ENCODE data around the gene MAGI2. TPM values are rescaled to one million over a fixed set of nuclear protein-coding genes. Genes with fewer than 3 reads are reported as not detected.

Gene MAGI2
- total RNA-seq, 4 donors from 2014 or later = 0.23 to 5.5 (median 0.45) TPM

- 0% methylated on average over 11 of the region's 88 CpGs; no CpG with 5 or more reads in 1 of the 2 donors for WGBS, 2 donors
- peak in 2 of 6 experiments; percentile 16 to 19 for TF ChIP-seq CTCF (IDR thresholded peaks at IDR 0.05)
- TF ChIP-seq POLR2A (IDR thresholded peaks at IDR 0.05) = peak in 2 of 4 donors; percentile 67 to 70
Observed at GRCh38 chr7:78019447-78020135, 1433.9 kb downstream of the MAGI2 start.

GRCh38 chr7:78018641-78019446 lies 1434.6 kb downstream of the MAGI2 start:
- H3K36me3 ChIP-seq = no peaks in the 10 kb centered on the region
- WGBS, 2 donors = 12 to 22% methylated on average over 9 to 29 of the region's 51 CpGs
- TF ChIP-seq CTCF (IDR thresholded peaks at IDR 0.05) = peak in 1 of 6 experiments; percentile 16
- TF ChIP-seq POLR2A (IDR thresholded peaks at IDR 0.05) = no peak
- DNase-seq = no peak
- H3K27me3 ChIP-seq = no peaks in the 10 kb centered on the region
- peaks cover 10 to 37% (median 12%) of the 10 kb centered on the region in 3 donors for H3K4me1 ChIP-seq
- H3K27ac ChIP-seq = peak overlapping the region; percentile 83 to 99 (median 95)
- no peaks in the 10 kb centered on the region for H3K9me3 ChIP-seq
- peak overlapping the region; percentile 37 to 76 (median 57) for H3K4me3 ChIP-seq
- intact Hi-C loops (cut with DNase I) = no loop called here

More at GRCh38 chr7:78019447-78020135, 1433.9 kb downstream of the MAGI2 start:
- Histone ChIP-seq H3K4me1 (peaks cover 10 to 37% (median 12%) of the 10 kb centered on the region in 3 donors), H3K9me3 (no peaks in the 10 kb centered on the region), H3K36me3 (no peaks in the 10 kb centered on the region), H3K27ac (peak overlapping the region; percentile 92 to 99 (median 98)), H3K4me3 (peak overlapping the region; percentile 48 to 76 (median 66)), H3K27me3 (no peaks in the 10 kb centered on the region)
- peak; percentile 25 for DNase-seq
- intact Hi-C loops (cut with DNase I) = loop anchor here (10.0 kb wide), 1 partner anchor 1155 kb away; no protein-coding TSS in a partner anchor

- Histone ChIP-seq H3K9me3 (no peaks in the 10 kb centered on the region), H3K27me3 (no peaks in the 10 kb centered on the region), H3K36me3 (no peaks in the 10 kb centered on the region), H3K4me1 (peaks cover 10 to 37% (median 12%) of the 10 kb centered on the region in 3 donors), H3K27ac (no peak overlapping the region), H3K4me3 (peak overlapping the region in 1 of 4 donors; percentile 14)
- no peak for DNase-seq
- WGBS, 2 donors = 73 to 79% methylated on average over 5 of the region's 5 CpGs
- intact Hi-C loops (cut with DNase I) = no loop called here
- TF ChIP-seq CTCF (IDR thresholded peaks at IDR 0.05) (no peak), POLR2A (IDR thresholded peaks at IDR 0.05) (no peak)
Observed at GRCh38 chr7:78017591-78018100, 1435.8 kb downstream of the MAGI2 start.

- H3K27me3 ChIP-seq = no peaks in the 10 kb centered on the region
- intact Hi-C loops (cut with DNase I) = no loop called here
- H3K4me1 ChIP-seq = peaks cover 6 to 34% (median 12%) of the 10 kb centered on the region in 3 donors
- WGBS, 2 donors = 90 to 91% methylated on average over 5 of the region's 5 CpGs
- H3K27ac ChIP-seq = no peak overlapping the region
- TF ChIP-seq CTCF (IDR thresholded peaks at IDR 0.05) (no peak), POLR2A (IDR thresholded peaks at IDR 0.05) (no peak)
- no peak overlapping the region for H3K4me3 ChIP-seq
- no peaks in the 10 kb centered on the region for H3K36me3 ChIP-seq
- no peaks in the 10 kb centered on the region for H3K9me3 ChIP-seq
- no peak for DNase-seq
Observed at GRCh38 chr7:78015574-78016260, 1437.8 kb downstream of the MAGI2 start.

Measured in esophagus squamous epithelium (tissue), 5 donors.